ENCODE measurements around the gene RNF151.

Gene RNF151

DNA sequence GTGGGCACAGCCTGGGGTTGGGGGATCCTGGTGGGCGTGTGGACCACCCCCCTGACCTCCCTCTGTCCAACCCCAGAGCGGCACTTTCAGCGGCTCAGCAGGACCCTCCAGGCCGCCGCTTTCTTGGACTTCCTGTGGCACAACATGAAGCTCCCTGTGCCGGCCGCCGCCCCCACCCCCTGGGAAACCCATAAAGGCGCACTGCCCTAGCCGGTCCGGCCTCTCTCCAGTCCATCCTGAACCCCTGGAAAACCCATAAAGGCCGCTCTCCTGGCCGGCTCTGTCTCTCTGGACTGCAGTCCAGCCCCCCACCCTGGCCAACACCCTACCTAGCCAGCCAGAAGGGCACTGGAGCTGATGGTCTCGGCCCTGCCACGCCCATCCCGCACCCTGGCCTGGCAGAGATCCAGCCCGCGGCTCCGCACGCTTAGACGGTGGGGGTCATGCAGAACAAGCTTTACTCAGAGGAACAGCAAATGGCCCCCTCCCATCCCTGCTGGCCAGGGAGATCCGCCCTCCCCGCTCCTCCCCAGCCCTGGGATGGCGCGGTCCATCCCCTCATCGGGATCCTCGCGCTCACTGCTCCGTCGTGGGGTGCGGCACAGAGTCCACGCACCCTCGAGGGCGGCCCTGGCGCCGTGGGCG, 11.9 kb downstream of the RNF151 start:
- DNase-seq, result no peak

DNA sequence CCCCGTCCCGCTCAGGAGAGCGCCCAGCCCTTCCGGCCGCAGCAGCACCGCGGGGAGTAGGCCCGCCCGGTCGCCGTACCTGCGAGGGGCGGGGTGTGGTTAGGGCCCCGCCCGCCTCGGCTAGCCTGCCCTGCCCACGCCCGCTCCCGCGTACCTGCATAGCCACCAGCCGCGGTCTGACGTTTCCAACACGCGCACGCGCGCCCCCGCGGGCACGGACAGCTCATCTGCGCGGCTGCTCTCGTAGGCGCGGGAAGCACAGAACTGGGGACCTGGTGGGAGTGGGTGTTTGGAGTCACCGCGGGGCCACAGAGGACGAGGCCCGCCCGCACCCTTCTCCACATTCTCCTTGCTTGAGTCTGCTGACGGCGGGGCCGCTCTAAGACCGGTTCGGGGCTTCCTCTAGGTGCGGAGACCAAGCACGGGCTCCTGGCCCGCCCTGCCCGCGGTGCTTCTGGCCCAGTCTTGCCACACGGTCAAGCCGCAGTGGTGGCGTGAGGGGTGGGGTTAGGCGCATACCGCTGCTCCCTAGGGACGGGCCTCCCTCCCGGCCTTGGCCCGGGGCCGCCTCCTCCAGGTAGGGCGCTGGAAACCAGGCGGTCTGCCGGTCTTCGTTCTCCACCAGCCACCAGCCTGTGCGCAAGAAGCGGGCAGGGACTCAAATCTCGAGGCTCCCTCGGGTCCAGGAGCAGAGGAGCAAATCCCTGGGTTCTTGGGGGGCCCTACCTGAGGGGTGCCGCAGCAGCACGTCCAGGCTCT, 12.8 kb downstream of the RNF151 start:
- DNase-seq, result no peak

DNA sequence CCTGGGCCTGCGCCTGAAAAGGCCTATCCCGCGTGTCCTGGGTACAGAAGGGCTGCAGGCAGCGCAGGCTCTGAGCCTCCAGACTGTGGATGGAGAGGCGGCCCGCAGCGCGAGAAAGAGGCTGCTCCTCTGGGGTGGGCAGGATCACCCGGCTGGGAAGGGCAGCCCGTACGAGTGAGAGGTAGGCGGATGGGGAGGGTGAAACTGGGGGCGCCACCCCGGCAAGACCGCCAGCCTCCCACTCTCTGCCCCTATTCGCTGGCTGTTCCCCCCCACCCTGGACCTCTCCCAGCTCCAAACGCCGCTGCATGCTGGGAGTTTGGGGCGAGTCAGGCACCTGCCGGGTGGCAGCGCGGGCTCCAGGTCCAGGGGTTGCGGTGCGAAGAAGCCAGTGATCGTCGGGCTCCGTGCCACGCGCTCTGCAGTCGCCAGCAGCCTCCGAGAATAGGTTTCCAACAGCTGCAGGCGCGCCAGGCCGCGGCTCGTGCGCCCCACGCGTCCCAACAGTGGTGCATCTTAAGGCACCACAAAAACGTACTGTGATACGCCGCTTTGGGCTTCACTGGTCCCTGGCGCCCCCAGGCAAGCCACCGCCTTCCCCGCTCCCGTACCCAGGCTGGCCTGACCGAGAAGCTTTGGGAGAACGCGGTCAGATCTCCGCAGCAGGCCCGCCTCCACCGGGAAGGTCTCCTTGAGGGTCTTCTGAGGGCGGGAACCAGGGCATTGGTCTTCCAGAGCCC, 13.5 kb downstream of the RNF151 start:
- DNase-seq, result no peak

DNA sequence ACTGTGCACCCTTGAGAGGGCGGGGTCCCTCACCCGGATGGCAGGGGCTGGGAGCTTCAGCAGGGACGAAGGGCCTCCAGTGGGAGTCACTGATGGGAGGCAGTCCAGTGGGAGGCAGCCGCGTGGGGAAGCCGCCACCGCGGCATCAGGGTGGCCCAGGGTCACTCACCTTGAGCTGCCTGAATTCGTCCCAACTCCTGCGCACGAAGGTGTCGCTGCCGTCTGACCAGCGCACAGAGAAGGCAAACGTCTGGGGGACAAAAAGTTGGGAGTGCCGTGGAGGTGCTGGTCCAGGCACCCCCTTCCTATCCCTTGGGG, 14.1 kb downstream of the RNF151 start:
- no peak for DNase-seq

DNA sequence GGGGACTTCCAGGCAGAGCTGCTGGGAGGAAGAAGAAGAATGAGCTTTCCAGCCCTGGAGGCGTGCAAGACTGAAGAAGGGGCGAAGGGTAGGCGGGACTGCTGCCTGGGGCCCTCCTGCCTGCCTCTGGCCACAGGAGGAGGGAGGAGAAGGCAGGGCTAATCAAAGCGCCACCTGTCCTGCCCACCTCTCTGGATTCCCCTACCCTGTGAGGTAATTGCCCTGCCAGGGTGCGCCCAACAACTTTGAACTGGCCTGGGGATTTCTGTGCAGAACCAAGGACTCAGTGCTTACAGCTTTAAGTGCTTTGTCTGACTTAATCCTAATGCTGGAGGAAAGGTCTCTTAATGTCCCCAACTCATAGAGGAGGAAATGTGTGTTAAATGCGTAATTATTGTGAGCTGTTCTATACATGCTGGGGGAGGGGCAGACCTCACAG, 14.8 kb downstream of the RNF151 start, which contains the start of gene NOXO1:
TSS of gene NOXO1 (minus strand) at position 72 of the 439 bp plus-strand sequence. CDS start 290 bp downstream, outside the sequence.
- no peak for DNase-seq

DNA sequence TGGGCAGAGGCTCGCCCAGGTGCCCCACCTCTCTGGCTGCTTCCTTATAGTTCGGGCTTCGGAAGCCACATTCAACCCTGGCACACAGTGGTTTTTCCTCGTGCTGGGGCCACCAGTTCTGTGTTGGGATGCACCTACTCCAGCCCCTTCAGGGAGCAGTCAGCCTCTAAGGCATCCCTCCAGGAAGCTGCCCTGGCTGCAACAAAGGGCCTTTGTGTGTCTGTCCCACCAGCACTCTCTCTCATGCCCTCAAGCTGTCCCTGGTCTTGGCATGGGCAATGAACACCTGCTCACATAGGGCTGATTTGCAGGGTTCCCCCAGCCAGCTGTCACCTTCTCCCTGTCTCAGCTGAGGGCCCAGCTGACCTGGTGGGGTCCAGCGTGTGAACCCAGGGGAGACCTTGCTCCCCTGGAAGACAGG, 15.4 kb downstream of the RNF151 start:
- no peak for DNase-seq

DNA sequence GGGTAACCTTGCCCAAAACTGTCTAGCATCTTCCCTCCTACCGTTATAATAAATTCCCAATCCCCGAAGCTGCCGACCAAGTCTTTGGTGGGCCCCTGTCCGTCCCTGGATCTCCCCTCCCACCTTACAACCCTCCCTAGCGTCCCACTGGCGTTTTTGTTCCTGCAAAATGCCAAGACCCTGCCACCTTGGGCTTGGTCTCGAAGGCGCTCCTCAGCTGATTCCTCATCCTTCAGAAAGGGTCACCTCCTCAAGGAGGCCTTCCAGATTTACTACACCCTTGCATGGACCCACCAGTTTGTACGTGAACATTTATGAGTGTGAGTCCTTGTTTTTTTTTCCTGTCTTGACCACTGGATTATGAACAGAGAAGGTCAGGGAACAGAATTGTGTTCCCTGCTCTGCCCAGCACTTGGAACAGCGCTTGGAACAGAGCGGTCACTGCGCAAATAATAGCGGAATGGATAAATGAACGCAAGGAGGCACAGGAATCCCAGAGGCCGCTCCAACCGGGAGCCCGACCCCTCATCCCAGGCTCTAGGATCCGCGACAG, 16.4 kb downstream of the RNF151 start:
- no peak for DNase-seq

DNA sequence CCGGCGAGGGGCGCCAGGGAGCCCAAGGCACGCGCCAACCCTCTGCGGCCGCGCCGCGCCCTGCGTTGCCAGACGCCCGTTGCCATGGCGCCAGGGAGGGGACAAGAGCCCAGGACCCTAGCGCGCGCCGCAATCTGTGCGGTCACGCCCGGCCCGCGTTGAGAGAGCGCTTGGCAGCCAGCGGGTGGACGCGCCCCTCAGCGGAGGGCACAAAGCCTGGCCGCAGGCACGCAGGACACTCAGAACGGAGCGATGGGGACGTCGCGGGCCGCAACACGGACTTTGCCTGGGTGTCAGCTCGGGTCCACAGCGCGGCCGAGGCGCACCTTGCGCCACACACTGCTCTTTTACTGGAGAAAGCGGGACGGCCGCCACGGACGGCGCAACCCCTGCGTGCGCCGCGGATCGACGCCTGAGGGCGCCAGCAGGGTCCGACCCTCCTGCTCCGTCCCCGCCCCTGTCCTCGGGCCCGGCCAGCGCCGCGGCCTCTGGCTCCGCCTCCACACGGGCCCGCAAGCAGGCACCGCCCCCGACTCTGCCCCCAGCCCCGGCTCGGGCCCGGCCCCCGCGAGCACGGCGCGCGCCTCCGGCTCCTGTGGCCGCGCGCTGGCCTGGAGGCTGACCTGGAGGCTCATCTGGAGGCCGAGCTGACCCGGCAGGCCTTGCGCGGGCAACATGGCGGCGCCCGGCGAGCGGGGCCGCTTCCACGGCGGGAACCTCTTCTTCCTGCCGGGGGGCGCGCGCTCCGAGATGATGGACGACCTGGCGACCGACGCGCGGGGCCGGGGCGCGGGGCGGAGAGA, 17.1 kb downstream of the RNF151 start, which contains the start of gene GFER:
TSS of gene GFER (plus strand) at position 650 of the 803 bp plus-strand sequence. CDS start at position 676, 26 bp downstream.
- DNase-seq, result peak; percentile 49

DNA sequence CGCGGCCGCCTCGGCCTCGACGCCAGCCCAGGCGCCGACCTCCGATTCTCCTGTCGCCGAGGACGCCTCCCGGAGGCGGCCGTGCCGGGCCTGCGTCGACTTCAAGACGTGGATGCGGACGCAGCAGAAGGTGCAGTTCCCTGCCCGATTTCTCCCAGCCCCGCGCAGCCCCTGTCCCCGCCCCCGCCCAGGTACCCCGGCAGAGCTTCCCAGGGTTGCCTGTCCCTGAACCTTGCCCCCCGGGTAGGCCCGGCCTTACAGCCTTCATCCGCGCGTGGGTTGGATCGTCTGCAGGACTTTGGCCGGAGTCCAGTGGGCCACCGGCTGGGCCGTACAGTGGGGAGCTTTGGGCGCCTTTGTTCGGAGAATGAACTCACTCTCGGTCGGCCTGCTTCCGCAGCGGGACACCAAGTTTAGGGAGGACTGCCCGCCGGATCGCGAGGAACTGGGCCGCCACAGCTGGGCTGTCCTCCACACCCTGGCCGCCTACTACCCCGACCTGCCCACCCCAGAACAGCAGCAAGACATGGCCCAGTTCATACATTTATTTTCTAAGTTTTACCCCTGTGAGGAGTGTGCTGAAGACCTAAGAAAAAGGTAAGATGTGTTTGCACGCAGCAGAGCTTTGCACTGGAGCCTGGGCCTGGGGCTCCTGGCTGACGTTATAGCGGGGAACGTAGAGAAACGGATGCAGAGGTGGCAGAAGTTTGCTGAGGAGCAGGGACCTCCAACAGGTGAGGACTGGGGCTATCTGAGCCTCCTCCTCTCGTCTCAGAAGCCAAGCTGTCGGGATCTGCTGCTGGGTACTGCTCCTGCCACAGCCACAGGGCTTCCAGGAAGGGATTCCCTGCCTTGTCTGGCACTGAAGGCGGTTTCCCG, 17.9 kb downstream of the RNF151 start:
- DNase-seq, result no peak

DNA sequence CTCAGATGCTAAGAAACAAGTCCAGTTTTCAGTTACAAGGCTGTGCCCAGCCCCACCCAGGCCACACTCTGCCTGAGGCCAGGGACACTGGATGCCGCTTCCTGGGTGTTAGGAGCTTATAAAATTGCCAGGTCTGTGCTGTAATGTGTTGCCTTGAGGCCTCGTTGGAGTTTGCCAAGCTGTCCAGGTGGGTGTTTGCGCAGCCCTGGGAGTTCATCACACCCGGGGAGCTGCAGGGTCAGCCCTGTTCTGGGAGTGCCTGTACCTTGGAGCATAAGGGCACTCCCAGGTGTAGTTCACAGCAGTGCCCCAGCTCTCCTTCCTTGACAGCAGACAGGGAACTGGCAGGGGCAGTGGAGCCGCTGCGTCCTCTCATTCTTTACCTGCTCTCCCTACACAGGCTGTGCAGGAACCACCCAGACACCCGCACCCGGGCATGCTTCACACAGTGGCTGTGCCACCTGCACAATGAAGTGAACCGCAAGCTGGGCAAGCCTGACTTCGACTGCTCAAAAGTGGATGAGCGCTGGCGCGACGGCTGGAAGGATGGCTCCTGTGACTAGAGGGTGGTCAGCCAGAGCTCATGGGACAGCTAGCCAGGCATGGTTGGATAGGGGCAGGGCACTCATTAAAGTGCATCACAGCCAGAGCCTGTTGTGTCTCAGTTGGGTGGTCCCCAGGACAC, 19.0 kb downstream of the RNF151 start:
- no peak for DNase-seq

DNA sequence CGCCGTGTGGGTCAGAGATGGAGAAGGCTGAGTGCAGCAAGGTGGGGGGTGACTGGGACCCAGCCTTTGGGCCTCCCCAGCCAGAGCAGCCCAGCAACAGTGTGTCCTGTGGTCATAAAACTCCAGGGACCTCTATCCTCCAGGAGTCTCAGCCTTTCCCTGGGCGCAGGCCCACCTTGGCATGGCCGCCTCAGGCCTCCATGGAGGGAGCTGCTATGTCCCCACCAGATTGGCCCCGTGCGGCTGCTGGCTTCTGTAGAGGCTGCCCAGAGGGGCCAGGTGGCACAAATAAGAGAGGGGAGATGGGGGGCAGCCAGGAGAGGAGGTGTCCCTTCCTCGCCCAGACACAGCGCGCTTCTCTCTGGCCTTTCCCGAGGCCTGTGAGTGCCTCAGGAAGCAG, 20.5 kb downstream of the RNF151 start:
- no peak for DNase-seq

DNA sequence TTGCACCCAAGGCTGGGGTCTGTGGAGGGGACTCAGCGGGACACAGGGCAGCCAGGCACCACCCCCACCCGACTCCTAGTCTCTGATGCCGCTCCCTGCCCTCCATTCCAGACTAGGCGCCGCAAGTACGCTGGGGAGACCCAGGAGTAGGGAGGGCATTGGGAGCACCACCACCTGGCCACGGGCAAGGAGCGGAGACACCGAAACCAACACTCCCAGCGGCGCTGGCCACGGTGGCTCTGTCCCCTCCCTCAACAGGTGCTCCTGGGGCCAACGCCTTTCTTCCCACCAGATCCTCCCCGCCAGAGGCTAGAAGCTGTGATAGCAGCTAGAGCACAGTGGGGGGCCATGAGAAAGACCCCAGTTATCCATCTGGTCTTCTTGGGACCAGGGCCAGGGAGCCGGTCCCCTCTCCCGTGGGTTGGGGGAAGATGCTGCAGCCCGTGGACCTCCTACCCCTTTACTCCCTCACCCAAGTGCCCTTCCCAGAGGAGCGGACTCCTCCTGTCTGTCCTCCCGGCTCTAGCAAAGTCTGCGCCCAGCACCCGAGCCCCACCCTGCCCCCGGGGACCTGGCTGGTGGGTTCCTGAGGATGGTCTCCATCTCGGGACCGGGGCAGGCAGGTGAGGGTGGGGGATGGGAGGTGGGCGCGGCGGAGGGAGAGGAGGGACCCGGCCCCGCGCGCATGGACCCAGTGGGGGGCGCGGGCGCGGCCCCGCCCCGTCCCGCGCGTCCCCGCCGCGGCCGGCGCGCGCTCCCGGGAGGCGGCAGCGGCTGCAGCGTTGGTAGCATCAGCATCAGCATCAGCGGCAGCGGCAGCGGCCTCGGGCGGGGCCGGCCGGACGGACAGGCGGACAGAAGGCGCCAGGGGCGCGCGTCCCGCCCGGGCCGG, 22.8 kb downstream of the RNF151 start, which contains the start of gene SYNGR3:
TSS of gene SYNGR3 (plus strand) at position 762 of the 892 bp plus-strand sequence. CDS start 133 bp downstream, outside the sequence.
- no peak for DNase-seq

DNA sequence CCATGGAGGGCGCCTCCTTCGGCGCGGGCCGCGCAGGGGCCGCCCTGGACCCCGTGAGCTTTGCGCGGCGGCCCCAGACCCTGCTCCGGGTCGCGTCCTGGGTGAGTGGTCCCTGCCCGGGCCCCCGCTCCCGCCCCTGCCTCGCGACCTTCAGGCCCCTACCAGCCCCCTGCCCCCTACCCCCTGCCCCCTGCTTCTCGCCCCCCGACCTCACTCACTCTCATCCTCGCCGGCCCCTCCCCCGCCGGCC, 23.4 kb downstream of the RNF151 start:
- no peak for DNase-seq

DNA sequence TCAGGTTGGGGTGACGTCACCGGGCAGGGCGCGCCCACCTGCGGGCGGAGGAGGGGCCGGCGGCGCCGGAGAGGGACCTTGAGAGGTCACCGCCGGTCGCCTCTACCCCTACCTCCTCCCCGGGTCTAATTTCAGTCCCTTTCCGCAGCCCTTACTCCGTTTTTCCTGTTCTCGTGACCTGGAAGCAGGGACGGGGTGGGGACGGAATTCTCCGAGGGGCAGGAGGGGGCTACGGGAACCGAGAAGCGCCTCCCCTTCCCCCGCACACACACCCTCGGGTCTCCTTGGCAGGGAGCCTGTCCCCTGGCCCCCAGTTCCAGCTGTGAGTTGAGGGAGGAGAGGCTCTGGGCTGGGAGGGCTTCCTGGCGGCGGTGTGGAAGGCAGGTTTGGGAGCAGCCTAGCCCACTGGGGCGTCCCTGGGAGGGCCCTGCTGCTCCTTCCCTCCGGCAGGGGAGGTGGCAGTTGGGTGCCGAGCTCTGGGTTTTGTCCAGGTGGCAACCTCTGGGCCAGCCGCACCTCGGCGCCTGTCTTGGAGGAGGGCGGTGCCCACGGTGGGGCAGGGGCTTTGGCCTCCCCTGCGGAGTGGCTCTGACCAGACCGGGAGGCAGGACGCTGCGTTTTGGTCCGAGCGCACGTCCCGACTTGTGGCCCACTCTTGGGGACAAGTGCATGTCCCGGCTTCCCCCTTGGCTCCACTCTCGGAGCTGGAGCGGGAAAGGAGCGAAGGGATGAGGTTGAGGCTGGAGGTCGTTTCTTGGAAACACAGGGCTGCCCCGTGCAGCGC, 23.9 kb downstream of the RNF151 start:
- no peak for DNase-seq

DNA sequence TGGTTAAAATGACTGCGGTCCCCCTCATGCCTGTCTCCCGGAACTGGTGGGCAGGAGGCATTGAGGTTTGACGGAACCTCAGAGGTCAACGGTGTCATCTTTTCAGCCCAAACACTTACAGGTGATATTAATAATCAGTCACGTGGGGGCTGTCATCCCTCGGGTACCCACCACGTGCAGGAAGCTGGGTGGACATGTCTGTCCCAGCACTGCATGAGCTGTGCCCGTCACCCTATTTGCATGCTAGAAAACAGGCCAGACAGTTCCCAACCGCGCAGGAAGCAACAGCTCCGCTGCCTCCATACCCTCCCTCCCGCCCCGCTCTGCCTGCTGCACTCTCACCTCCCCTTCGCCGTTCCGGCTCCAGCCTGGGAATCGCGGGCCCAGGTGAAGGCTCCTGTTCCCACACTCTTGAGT, 24.5 kb downstream of the RNF151 start:
- DNase-seq, result peak; percentile 44

DNA sequence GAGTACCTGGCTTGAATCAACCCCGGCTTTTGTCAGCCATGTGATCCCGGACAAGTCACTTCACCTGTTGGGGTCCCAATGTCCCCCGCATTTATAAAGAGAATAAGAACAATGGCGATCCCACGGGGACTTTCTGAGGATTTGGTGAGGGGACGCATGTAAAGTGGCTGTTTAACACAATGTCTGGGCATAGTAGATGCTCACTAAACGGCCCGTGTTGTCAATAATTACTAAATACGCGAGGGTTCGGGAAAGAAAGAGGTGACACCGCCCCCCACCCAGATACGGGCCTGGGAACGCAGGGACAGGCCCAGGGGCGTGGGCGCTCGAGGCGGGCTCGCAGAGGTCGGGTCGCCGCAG, 24.9 kb downstream of the RNF151 start:
- DNase-seq, result no peak

DNA sequence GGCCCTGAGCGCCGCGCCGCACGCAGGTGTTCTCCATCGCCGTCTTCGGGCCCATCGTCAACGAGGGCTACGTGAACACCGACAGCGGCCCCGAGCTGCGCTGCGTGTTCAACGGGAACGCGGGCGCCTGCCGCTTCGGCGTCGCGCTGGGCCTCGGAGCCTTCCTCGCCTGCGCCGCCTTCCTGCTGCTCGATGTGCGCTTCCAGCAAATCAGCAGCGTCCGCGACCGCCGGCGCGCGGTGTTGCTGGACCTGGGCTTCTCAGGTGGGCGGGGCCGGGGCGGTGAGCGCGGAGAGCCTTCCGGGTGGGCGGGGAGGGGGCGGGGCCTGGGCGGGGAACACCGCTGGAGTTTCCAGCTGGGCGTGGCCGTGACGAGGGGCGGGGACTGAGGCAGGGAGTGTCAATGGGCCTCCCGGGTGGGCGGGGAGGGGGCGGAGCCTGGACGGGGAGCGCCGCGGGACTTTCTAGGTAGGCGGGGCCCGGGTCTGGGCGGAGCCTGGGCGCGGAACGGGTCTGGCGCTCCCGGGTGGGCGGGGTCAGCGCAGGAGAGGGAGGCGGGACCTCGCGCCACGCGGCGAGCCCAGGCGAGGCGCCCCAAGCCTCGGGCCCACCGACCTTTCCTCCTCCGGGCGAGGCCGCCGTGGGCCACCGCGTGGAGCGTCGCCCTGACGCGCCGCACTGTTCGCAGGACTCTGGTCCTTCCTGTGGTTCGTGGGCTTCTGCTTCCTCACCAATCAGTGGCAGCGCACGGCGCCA, 25.5 kb downstream of the RNF151 start:
- peak; percentile 97 for DNase-seq

DNA sequence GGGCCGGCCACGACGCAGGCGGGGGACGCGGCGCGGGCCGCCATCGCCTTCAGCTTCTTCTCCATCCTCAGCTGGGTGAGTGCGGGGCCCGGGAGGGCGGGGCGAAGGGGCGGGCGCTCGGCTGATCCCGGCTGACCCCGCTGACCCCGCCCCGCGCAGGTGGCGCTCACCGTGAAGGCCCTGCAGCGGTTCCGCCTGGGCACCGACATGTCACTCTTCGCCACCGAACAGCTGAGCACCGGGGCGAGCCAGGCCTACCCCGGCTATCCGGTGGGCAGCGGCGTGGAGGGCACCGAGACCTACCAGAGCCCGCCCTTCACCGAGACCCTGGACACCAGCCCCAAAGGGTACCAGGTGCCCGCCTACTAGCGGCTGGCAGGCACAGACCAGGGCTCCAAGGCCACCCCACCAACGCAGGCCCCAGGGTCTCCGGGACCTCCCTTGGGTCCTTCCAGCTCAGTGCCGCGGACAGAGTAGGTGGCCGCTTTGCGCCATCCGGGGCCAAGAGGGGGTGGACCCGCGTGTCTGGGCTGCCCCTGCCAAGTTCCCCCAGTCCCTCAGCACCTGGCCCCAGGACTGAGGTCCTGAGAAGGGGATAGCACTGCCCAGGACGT, 26.2 kb downstream of the RNF151 start:
- no peak for DNase-seq

Measured in activated gamma-delta T cell treated with Interleukin-2 at 50 U/mL for 16 hours (primary cell).